Trophoblast cell (in vitro differentiated cells and primary cell): ENCODE results near the gene SEMA5A.

Experiments used
- DNase-seq, 2 donors: peaks; one replicate each; pipeline ENCODE4 v3.0.0-alpha.2; 2016
- H2AFZ ChIP-seq: 2 replicates; pipeline ENCODE4 v1.6.1; 2013; ENCODE audit warnings: low read length, moderate library complexity, mild to moderate bottlenecking; ENCODE audit not compliant: insufficient read depth, poor library complexity
- H2AK5ac ChIP-seq: 2 replicates; pipeline ENCODE4 v1.6.1; 2013; ENCODE audit warnings: mild to moderate bottlenecking, low read length
- H2BK120ac ChIP-seq: 2 replicates; pipeline ENCODE4 v1.6.1; 2013; ENCODE audit warnings: low read length, mild to moderate bottlenecking, moderate library complexity; ENCODE audit not compliant: insufficient read depth, poor library complexity
- H2BK12ac ChIP-seq: 2 replicates; pipeline ENCODE4 v1.6.1; 2013; ENCODE audit warnings: mild to moderate bottlenecking, low read length, moderate library complexity
- H2BK5ac ChIP-seq: 2 replicates; pipeline ENCODE4 v1.6.1; 2013; ENCODE audit warnings: low read length, low read depth, moderate library complexity, mild to moderate bottlenecking; ENCODE audit not compliant: poor library complexity
- H3K14ac ChIP-seq: 2 replicates; pipeline ENCODE4 v1.6.1; 2013; ENCODE audit warnings: mild to moderate bottlenecking, low read length
- H3K18ac ChIP-seq: 2 replicates; pipeline ENCODE4 v1.6.1; 2013; ENCODE audit warnings: mild to moderate bottlenecking, low read length
- H3K23ac ChIP-seq: 2 replicates; pipeline ENCODE4 v1.6.1; 2013; ENCODE audit warnings: low read length
- H3K27ac ChIP-seq: 2 replicates; pipeline ENCODE4 v1.5.1; 2013; ENCODE audit warnings: low read depth, mild to moderate bottlenecking, inconsistent platforms, low read length, moderate library complexity
- H3K27me3 ChIP-seq: 2 replicates; pipeline ENCODE4 v1.6.1; 2013; ENCODE audit warnings: inconsistent platforms, mild to moderate bottlenecking, low read length, moderate library complexity; ENCODE audit not compliant: insufficient read depth
- H3K36me3 ChIP-seq, 2 experiments: 1 replicate in 1 of 2; 2 replicates in 1 of 2; pipeline ENCODE4 v1.6.1; 2013; ENCODE audit warnings: low read length in 2 of 2, mild to moderate bottlenecking in 2 of 2, moderate library complexity in 1 of 2; ENCODE audit not compliant: insufficient read depth in 2 of 2, control insufficient read depth in 1 of 2
- H3K4ac ChIP-seq: 2 replicates; pipeline ENCODE4 v1.6.1; 2013; ENCODE audit warnings: low read depth, mild to moderate bottlenecking, low read length, moderate library complexity
- H3K4me1 ChIP-seq, 2 experiments: 1 replicate in 1 of 2; 2 replicates in 1 of 2; pipeline ENCODE4 v1.6.1; 2013; ENCODE audit warnings: low read length in 2 of 2, mild to moderate bottlenecking in 2 of 2, moderate library complexity in 1 of 2; ENCODE audit not compliant: insufficient read depth in 2 of 2, control insufficient read depth in 1 of 2
- H3K4me2 ChIP-seq: 2 replicates; pipeline ENCODE4 v1.6.1; 2013; ENCODE audit warnings: inconsistent platforms, mild to moderate bottlenecking, low read length, moderate library complexity
- H3K4me3 ChIP-seq: 2 replicates; pipeline ENCODE4 v1.5.1; 2013; ENCODE audit warnings: mild to moderate bottlenecking, low read depth, low read length, inconsistent platforms
- H3K79me1 ChIP-seq: one replicate; pipeline ENCODE4 v1.6.1; 2013; ENCODE audit warnings: low read length
- H3K79me2 ChIP-seq: 2 replicates; pipeline ENCODE4 v1.6.1; 2013; ENCODE audit warnings: low read length, mild to moderate bottlenecking; ENCODE audit not compliant: control insufficient read depth, insufficient read depth, poor library complexity
- H3K9ac ChIP-seq: 2 replicates; pipeline ENCODE4 v1.6.1; 2013; ENCODE audit warnings: mild to moderate bottlenecking, low read length
- H3K9me3 ChIP-seq: 2 replicates; pipeline ENCODE4 v1.6.1; 2013; ENCODE audit warnings: low read depth, mild to moderate bottlenecking, control low read depth, inconsistent platforms, low read length; ENCODE audit not compliant: insufficient read depth
- H4K12ac ChIP-seq: 2 replicates; pipeline ENCODE4 v1.6.1; 2013; ENCODE audit warnings: low read depth, mild to moderate bottlenecking, low read length, moderate library complexity
- H4K8ac ChIP-seq: 2 replicates; pipeline ENCODE4 v1.6.1; 2013; ENCODE audit warnings: low read depth, mild to moderate bottlenecking, low read length, moderate library complexity
- H4K91ac ChIP-seq: one replicate; pipeline ENCODE4 v1.6.1; 2013; ENCODE audit warnings: low read depth, mild to moderate bottlenecking, low read length, moderate library complexity
- WGBS: extraction: QIAGEN DNeasy Blood & Tissue Kit; methylation state at CpG from one replicate; pipeline ENCODE4 v1.1.7; 2013; ENCODE audit warnings: missing lambda C conversion rate; ENCODE audit not compliant: insufficient read length, insufficient coverage; ENCODE audit errors: extremely low coverage; 5-methylcytosine and 5-hydroxymethylcytosine counted together

The SEMA5A gene

GRCh38 chr5:9126490-9126889 is 419.4 kb downstream of the SEMA5A start:
- Histone ChIP-seq H3K4me3 (no peak overlapping the region), H3K9me3 (no peaks in the 10 kb centered on the region), H2BK12ac (no peak overlapping the region), H4K8ac (no peak overlapping the region), H3K4me1 (peaks cover 0 to 11% of the 10 kb centered on the region in 2 experiments), H3K79me2 (no peaks in the 10 kb centered on the region), H3K9ac (no peak overlapping the region), H2AFZ (no peak overlapping the region), H3K14ac (no peak overlapping the region), H3K27me3 (no peaks in the 10 kb centered on the region), H2BK5ac (no peak overlapping the region), H3K27ac (no peak overlapping the region), H3K36me3 (peaks cover 13 to 15% of the 10 kb centered on the region in 2 experiments), H4K91ac (no peak overlapping the region), H2AK5ac (no peak overlapping the region), H3K4ac (no peak overlapping the region), H4K12ac (no peak overlapping the region), H3K18ac (no peak overlapping the region), H3K23ac (no peak overlapping the region), H2BK120ac (no peak overlapping the region), H3K4me2 (no peak overlapping the region), H3K79me1 (no peaks in the 10 kb centered on the region)
- no peak for DNase-seq
- no CpG with 5 or more reads among the region's 2 CpGs for WGBS

DNA sequence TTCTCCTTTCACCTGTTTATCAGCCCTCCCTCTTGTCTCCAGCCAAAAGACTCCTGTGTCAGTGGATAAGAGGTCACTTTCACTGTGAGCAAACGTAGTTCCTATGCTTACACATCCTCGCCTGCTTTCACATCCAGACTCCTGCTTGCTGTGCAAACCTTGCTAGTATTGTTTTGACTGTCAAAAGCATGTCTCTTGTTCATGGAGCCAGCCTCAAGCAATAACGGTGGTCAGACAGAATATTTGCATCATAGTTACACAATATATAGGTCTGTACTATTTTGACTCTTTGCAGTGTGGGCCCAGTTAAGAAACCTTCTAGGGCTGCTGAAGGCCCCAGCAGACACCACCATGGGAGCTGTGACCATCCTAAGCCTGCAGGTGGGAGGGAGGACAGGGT is 420.0 kb downstream of the SEMA5A start:
- Histone ChIP-seq H3K9ac (no peak overlapping the region), H3K27ac (no peak overlapping the region), H3K14ac (no peak overlapping the region), H2AK5ac (no peak overlapping the region), H3K4me3 (no peak overlapping the region), H2AFZ (no peak overlapping the region), H3K9me3 (no peaks in the 10 kb centered on the region), H3K79me1 (no peaks in the 10 kb centered on the region), H2BK5ac (no peak overlapping the region), H2BK120ac (no peak overlapping the region), H2BK12ac (no peak overlapping the region), H3K79me2 (no peaks in the 10 kb centered on the region), H4K8ac (no peak overlapping the region), H3K27me3 (no peaks in the 10 kb centered on the region), H3K4ac (no peak overlapping the region), H3K18ac (no peak overlapping the region), H4K12ac (no peak overlapping the region), H3K23ac (no peak overlapping the region), H4K91ac (no peak overlapping the region), H3K36me3 (peaks cover 13% of the 10 kb centered on the region in 2 experiments), H3K4me1 (peaks cover 0 to 11% of the 10 kb centered on the region in 2 experiments), H3K4me2 (no peak overlapping the region)
- no peak for DNase-seq
- no CpG with 5 or more reads among the region's 3 CpGs for whole genome bisulfite sequencing

- no peaks in the 10 kb centered on the region for H3K9me3 ChIP-seq
These were observed 421.0 kb downstream of the SEMA5A start for GRCh38 chr5:9124838-9125237.

GRCh38 chr5:9124071-9124470 is 421.8 kb downstream of the SEMA5A start:
- no peak overlapping the region for H3K18ac ChIP-seq
- peaks cover 14% of the 10 kb centered on the region in 2 experiments for H3K36me3 ChIP-seq
- no peak overlapping the region for H3K23ac ChIP-seq
- H3K4me1 ChIP-seq: peaks cover 0 to 11% of the 10 kb centered on the region in 2 experiments
- H3K79me2 ChIP-seq: no peaks in the 10 kb centered on the region
- no CpG with 5 or more reads among the region's 3 CpGs for WGBS
- H3K4ac ChIP-seq: no peak overlapping the region
- H3K9ac ChIP-seq: no peak overlapping the region
- H4K12ac ChIP-seq: no peak overlapping the region
- H2AFZ ChIP-seq: no peak overlapping the region
- H3K27ac ChIP-seq: no peak overlapping the region
- no peak for DNase-seq
- no peak overlapping the region for H2BK5ac ChIP-seq
- H3K9me3 ChIP-seq: no peaks in the 10 kb centered on the region
- no peaks in the 10 kb centered on the region for H3K27me3 ChIP-seq
- H3K4me3 ChIP-seq: no peak overlapping the region
- H2AK5ac ChIP-seq: no peak overlapping the region
- H3K14ac ChIP-seq: no peak overlapping the region
- H2BK120ac ChIP-seq: no peak overlapping the region
- no peak overlapping the region for H4K91ac ChIP-seq
- no peaks in the 10 kb centered on the region for H3K79me1 ChIP-seq
- H4K8ac ChIP-seq: no peak overlapping the region
- no peak overlapping the region for H3K4me2 ChIP-seq
- no peak overlapping the region for H2BK12ac ChIP-seq

More at GRCh38 chr5:9124838-9125237, 421.0 kb downstream of the SEMA5A start:
- Histone ChIP-seq H3K4me3 (no peak overlapping the region), H3K9ac (no peak overlapping the region), H2AFZ (no peak overlapping the region), H4K12ac (no peak overlapping the region), H2BK120ac (no peak overlapping the region), H4K91ac (no peak overlapping the region), H3K36me3 (peaks cover 13% of the 10 kb centered on the region in 2 experiments), H3K79me1 (no peaks in the 10 kb centered on the region), H3K4me2 (no peak overlapping the region), H3K4ac (no peak overlapping the region), H3K79me2 (no peaks in the 10 kb centered on the region), H3K27me3 (no peaks in the 10 kb centered on the region), H2BK5ac (no peak overlapping the region), H3K14ac (no peak overlapping the region), H4K8ac (no peak overlapping the region), H3K27ac (no peak overlapping the region), H2BK12ac (no peak overlapping the region), H3K18ac (no peak overlapping the region), H2AK5ac (no peak overlapping the region), H3K4me1 (peaks cover 0 to 11% of the 10 kb centered on the region in 2 experiments), H3K23ac (no peak overlapping the region)
- no peak for DNase-seq
- whole genome bisulfite sequencing: no CpG with 5 or more reads among the region's 6 CpGs
